H1 (cell line): ENCODE measurements around the gene PTPRF. TPM values are rescaled to one million over a fixed set of nuclear protein-coding genes. Genes with fewer than 3 reads are reported as not detected.

Source experiments
- CTCF ChIA-PET: fragments of 300-600 bp; sonication (Branson Sonifier 250); formaldehyde crosslinking; loops from one replicate; lab custom pipeline; 2021; ENCODE audit not compliant: partially characterized antibody; lab: Charles Lee
- POLR2A ChIA-PET: fragments of 300-600 bp; sonication (Branson Sonifier 250); formaldehyde crosslinking; loops from one replicate; lab custom pipeline; 2021; ENCODE audit warnings: inconsistent platforms; ENCODE audit not compliant: partially characterized antibody; lab: Charles Lee
- DNase-seq, 2 experiments: peaks; one replicate each; pipeline versions ENCODE4 v3.0.0 to v3.0.0-alpha.2; 2010 to 2022; ENCODE audit warnings: low spot score in 2 of 2, low read depth in 1 of 2, mixed read lengths in 1 of 2
- FAIRE-seq: peaks from 2 replicates; lab custom pipeline; 2011; peaks lifted over from hg19 to GRCh38; lab: Jason Lieb, UNC
- H2AFZ ChIP-seq: 2 replicates; pipeline ENCODE4 v1.8.1; 2012; ENCODE audit warnings: low read length, inconsistent platforms
- H2AK5ac ChIP-seq: 2 replicates; pipeline ENCODE4 v1.6.1; 2013; ENCODE audit warnings: low read depth, low read length
- H2BK120ac ChIP-seq: replicated peaks from 2 replicates; pipeline ENCODE3; 2013; ENCODE audit warnings: low read depth, low read length, inconsistent platforms
- H2BK12ac ChIP-seq: 2 replicates; pipeline ENCODE4 v1.6.1; 2013; ENCODE audit warnings: low read depth, low read length
- H2BK15ac ChIP-seq: 2 replicates; pipeline ENCODE4 v1.6.1; 2013; ENCODE audit warnings: low read length
- H2BK20ac ChIP-seq: 2 replicates; pipeline ENCODE4 v1.6.1; 2013; ENCODE audit warnings: low read length
- H2BK5ac ChIP-seq: 2 replicates; pipeline ENCODE4 v1.6.1; 2013; ENCODE audit warnings: low read depth, low read length
- H3K14ac ChIP-seq: 2 replicates; pipeline ENCODE4 v1.6.1; 2013; ENCODE audit warnings: inconsistent platforms; ENCODE audit not compliant: insufficient read length
- H3K18ac ChIP-seq: 2 replicates; pipeline ENCODE4 v1.6.1; 2013; ENCODE audit warnings: low read length; ENCODE audit errors: extremely low read depth
- H3K23ac ChIP-seq: 2 replicates; pipeline ENCODE4 v1.6.1; 2013; ENCODE audit warnings: inconsistent platforms; ENCODE audit not compliant: insufficient read length
- H3K23me2 ChIP-seq: 2 replicates; pipeline ENCODE4 v1.6.1; 2013; ENCODE audit warnings: low read depth, low read length
- H3K27ac ChIP-seq: 2 replicates; pipeline ENCODE4 v1.6.1; 2011; ENCODE audit warnings: low read depth, low read length, inconsistent platforms
- H3K27me3 ChIP-seq, 4 experiments: replicated peaks in 1 of 4; 1 replicate in 1 of 4; 2 replicates in 3 of 4; pipeline versions ENCODE4 v1.6.1 to v1.8.1; 2011 to 2013; ENCODE audit warnings: low read length in 3 of 4, mild to moderate bottlenecking in 3 of 4, inconsistent platforms in 2 of 4, mixed read lengths in 2 of 4, moderate library complexity in 1 of 4; ENCODE audit not compliant: control insufficient read depth in 3 of 4, insufficient read depth in 3 of 4; ENCODE audit errors: extremely low read depth in 1 of 4
- H3K36me3 ChIP-seq, 4 experiments: 2 replicates each; pipeline versions ENCODE4 v1.6.1 to v1.8.1; 2011 to 2013; ENCODE audit warnings: mild to moderate bottlenecking in 4 of 4, low read length in 3 of 4, moderate library complexity in 2 of 4, control low read depth in 1 of 4, inconsistent platforms in 1 of 4; ENCODE audit not compliant: insufficient read depth in 4 of 4, control insufficient read depth in 2 of 4
- H3K4ac ChIP-seq: replicated peaks from 2 replicates; pipeline ENCODE3; 2013; ENCODE audit warnings: low read length, low read depth, mixed read lengths, inconsistent platforms; ENCODE audit not compliant: insufficient read length
- H3K4me1 ChIP-seq, 4 experiments: replicated peaks in 1 of 4; 1 replicate in 1 of 4; 2 replicates in 3 of 4; pipeline versions ENCODE4 v1.6.1 to v1.8.1; 2011 to 2013; ENCODE audit warnings: low read length in 3 of 4, inconsistent platforms in 2 of 4, mixed read lengths in 1 of 4; ENCODE audit not compliant: insufficient read depth in 4 of 4, control insufficient read depth in 3 of 4
- H3K4me2 ChIP-seq, 2 experiments: 2 replicates each; pipeline versions ENCODE4 v1.6.1 to v1.8.1; 2011 to 2013; ENCODE audit warnings: low read depth in 2 of 2, low read length in 2 of 2, control low read depth in 1 of 2, inconsistent platforms in 1 of 2, mild to moderate bottlenecking in 1 of 2; ENCODE audit not compliant: insufficient read depth in 1 of 2
- H3K4me3 ChIP-seq, 4 experiments: fragments of 200-600, 300-600 bp in 1 of 4; sonication (generic), shearing (Covaris generic), sonication (Bioruptor Twin) in 1 of 4; 2 replicates each; pipeline versions ENCODE4 v1.5.1 to v1.8.1; 2011 to 2016; ENCODE audit warnings: low read length in 4 of 4, low read depth in 3 of 4, control low read depth in 2 of 4, inconsistent platforms in 2 of 4, mild to moderate bottlenecking in 2 of 4, mixed read lengths in 1 of 4, moderate library complexity in 1 of 4; ENCODE audit not compliant: insufficient read depth in 2 of 4; ENCODE audit errors: extremely low read depth in 1 of 4
- H3K56ac ChIP-seq: replicated peaks from 2 replicates; pipeline ENCODE3; 2013; ENCODE audit warnings: low read depth, mild to moderate bottlenecking, mixed read lengths, low read length, inconsistent platforms; ENCODE audit not compliant: insufficient read length
- H3K79me1 ChIP-seq: 2 replicates; pipeline ENCODE4 v1.6.1; 2013; ENCODE audit warnings: low read depth, low read length, control low read depth
- H3K79me2 ChIP-seq, 2 experiments: 2 replicates each; pipeline versions ENCODE4 v1.6.1 to v1.8.1; 2012 to 2013; ENCODE audit warnings: low read length in 2 of 2, mild to moderate bottlenecking in 2 of 2, inconsistent platforms in 1 of 2; ENCODE audit not compliant: insufficient read depth in 2 of 2, control insufficient read depth in 1 of 2
- H3K9ac ChIP-seq, 4 experiments: replicated peaks in 1 of 4; 1 replicate in 1 of 4; 2 replicates in 3 of 4; pipeline versions ENCODE4 v1.6.1 to v1.8.1; 2011 to 2013; ENCODE audit warnings: low read depth in 3 of 4, low read length in 3 of 4, control low read depth in 2 of 4, mild to moderate bottlenecking in 2 of 4, moderate library complexity in 2 of 4, inconsistent platforms in 1 of 4; ENCODE audit errors: extremely low read depth in 1 of 4
- H3K9me3 ChIP-seq, 2 experiments: 2 replicates each; pipeline versions ENCODE4 v1.6.1 to v1.8.1; 2012 to 2013; ENCODE audit warnings: mild to moderate bottlenecking in 2 of 2, moderate library complexity in 2 of 2, control low read depth in 1 of 2, inconsistent platforms in 1 of 2, low read depth in 1 of 2, low read length in 1 of 2, mixed read lengths in 1 of 2; ENCODE audit not compliant: insufficient read depth in 2 of 2
- H4K20me1 ChIP-seq, 2 experiments: replicated peaks in 1 of 2; 2 replicates each; pipeline versions ENCODE3 to v1.8.1; 2011 to 2013; ENCODE audit warnings: inconsistent platforms in 2 of 2, low read length in 2 of 2, mild to moderate bottlenecking in 1 of 2; ENCODE audit not compliant: insufficient read depth in 2 of 2, control insufficient read depth in 1 of 2
- H4K5ac ChIP-seq: 2 replicates; pipeline ENCODE4 v1.6.1; 2013; ENCODE audit warnings: low read length, low read depth, mixed read lengths, inconsistent platforms; ENCODE audit not compliant: insufficient read length
- H4K8ac ChIP-seq: 2 replicates; pipeline ENCODE4 v1.8.0; 2013; ENCODE audit warnings: mild to moderate bottlenecking, moderate library complexity, low read length, inconsistent platforms; ENCODE audit not compliant: insufficient read depth; ENCODE audit errors: extremely low read depth
- H4K91ac ChIP-seq: replicated peaks from 2 replicates; pipeline ENCODE3; 2013; ENCODE audit warnings: low read length, mixed read lengths, inconsistent platforms; ENCODE audit not compliant: insufficient read length
- ASH2L ChIP-seq: fragments of 200-600, 300-600 bp; sonication (generic); IDR thresholded peaks from one replicate; pipeline ENCODE4 v1.7.1; 2017; ENCODE audit warnings: low read length
- CEBPB ChIP-seq: IDR thresholded peaks from 2 replicates; pipeline ENCODE4 v1.6.1; 2012; ENCODE audit warnings: low read depth, low read length
- CHD2 ChIP-seq: IDR thresholded peaks from 2 replicates; pipeline ENCODE4 v1.6.1; 2012; ENCODE audit warnings: low read length, improper control_type of control experiment
- EGR1 ChIP-seq: IDR thresholded peaks from 2 replicates; pipeline ENCODE4 v1.6.1; 2011; ENCODE audit warnings: low read depth, low read length, borderline replicate concordance
- PHF8 ChIP-seq: fragments of 200-600 bp; sonication (generic); conservative IDR thresholded peaks from 2 replicates; pipeline ENCODE4 v1.7.1; 2012; ENCODE audit warnings: low read depth, mild to moderate bottlenecking, inconsistent platforms, low read length, moderate library complexity
- RXRA ChIP-seq: IDR thresholded peaks from 2 replicates; pipeline ENCODE4 v1.6.1; 2011; ENCODE audit warnings: low read depth, mild to moderate bottlenecking, low read length, moderate library complexity; ENCODE audit not compliant: insufficient read depth
- SP1 ChIP-seq: IDR thresholded peaks from 2 replicates; pipeline ENCODE4 v1.6.1; 2011; ENCODE audit warnings: low read depth, low read length
- WGBS, 2 experiments: shearing (Covaris generic) in 1 of 2; methylation state at CpG; one replicate each; pipeline versions ENCODE4 v1.1.6 to v1.1.7; 2013 to 2015; ENCODE audit warnings: low lambda C conversion rate in 2 of 2, mixed read lengths in 2 of 2, inconsistent platforms in 1 of 2, low coverage in 1 of 2, missing lambda C conversion rate in 1 of 2; ENCODE audit not compliant: insufficient replicate concordance in 2 of 2, insufficient coverage in 1 of 2, insufficient read length in 1 of 2; ENCODE audit errors: extremely low coverage in 1 of 2, missing lambda C conversion rate in 1 of 2; 5-methylcytosine and 5-hydroxymethylcytosine counted together
- polyA plus RNA-seq, 7 experiments: library from polyadenylated mRNA; depleted of rRNA in 3 of 7; stranded (reverse) in 5 of 7; unstranded in 2 of 7; fragments of >200 nt in 5 of 7; fragments of 200-250 nt in 2 of 7; gene quantifications; 1 replicate in 5 of 7; 2 replicates in 1 of 7; 4 replicates in 1 of 7; pipeline versions ENCODE4 v1.2.1 to v1.2.3, GENCODE V29; 2011 to 2013; ENCODE audit warnings: missing spikeins in 2 of 7, mixed read lengths in 2 of 7
- total RNA-seq: library from RNA; stranded (reverse); fragmentation: NEBNext Ultra II Directional; extraction: Animal tissue kit (Norgen Biotek cat#: 25700); gene quantifications from 2 replicates; pipeline ENCODE4 v1.2.1, GENCODE V29; 2021
- TF ChIP-seq, protein P1 (sequence below): IDR thresholded peaks from 2 replicates; pipeline ENCODE4 v1.6.1; 2011; ENCODE audit warnings: low read length, improper control_type of control experiment
- TF ChIP-seq, protein P2 (sequence below), 3 experiments: IDR thresholded peaks; 1 replicate in 2 of 3; 2 replicates in 1 of 3; pipeline versions ENCODE4 v1.5.1 to v1.6.1; 2011; ENCODE audit warnings: low read length in 3 of 3, mild to moderate bottlenecking in 3 of 3, inconsistent platforms in 2 of 3, low read depth in 1 of 3, moderate library complexity in 1 of 3; ENCODE audit not compliant: insufficient read depth in 1 of 3; ENCODE audit errors: control extremely low read depth in 1 of 3

The PTPRF gene
- total and polyA plus RNA-seq, 2 of the 8 experiments (the other 6 are each of a cell fraction or from before 2014, with no cell fraction given) = 136 to 231 TPM

- no peak overlapping the region for H3K4me3 ChIP-seq
- H2AFZ ChIP-seq = no peak overlapping the region
- H3K79me1 ChIP-seq = no peaks in the 10 kb centered on the region
- no peak overlapping the region for H2BK120ac ChIP-seq
- H4K5ac ChIP-seq = no peak overlapping the region
- H3K36me3 ChIP-seq = no peaks in the 10 kb centered on the region
- no peak overlapping the region for H3K27ac ChIP-seq
- no peak overlapping the region for H3K56ac ChIP-seq
- no peak overlapping the region for H3K14ac ChIP-seq
- no peaks in the 10 kb centered on the region for H3K9me3 ChIP-seq
- DNase-seq (no peak), FAIRE-seq (no peak)
- ChIA-PET POLR2A (interaction anchor here (0.6 to 2.2 kb wide), 2 partner anchors 65 to 667 kb away, joined by 3 to 7 read pairs; partner anchors contain the start of gene HYI), CTCF (interaction anchor here (1.0 to 2.1 kb wide), 3 partner anchors 10 to 97 kb away, joined by 3 to 4 read pairs (median 4); no protein-coding TSS in a partner anchor)
- H2BK5ac ChIP-seq = no peak overlapping the region
- H2BK15ac ChIP-seq = no peak overlapping the region
- 90% methylated on average over 10 of the region's 11 CpGs; no CpG with 5 or more reads in 1 of the 2 experiments for WGBS, 2 experiments
- no peak overlapping the region for H3K18ac ChIP-seq
- H3K27me3 ChIP-seq = peaks cover 0 to 3% (median 0%) of the 10 kb centered on the region in 4 experiments; a peak in 1 of 7 replicates
- no peak overlapping the region for H4K8ac ChIP-seq
- no peak overlapping the region for H3K9ac ChIP-seq
- no peak overlapping the region for H4K91ac ChIP-seq
- no peak overlapping the region for H3K23ac ChIP-seq
- peaks cover 0 to 6% (median 0%) of the 10 kb centered on the region in 4 experiments; a peak in 1 of 7 replicates for H3K4me1 ChIP-seq
- H3K4ac ChIP-seq = no peak overlapping the region
- H3K23me2 ChIP-seq = no peaks in the 10 kb centered on the region
- H3K79me2 ChIP-seq = no peaks in the 10 kb centered on the region
- H2BK12ac ChIP-seq = no peak overlapping the region
- H3K4me2 ChIP-seq = no peak overlapping the region
- H2AK5ac ChIP-seq = no peak overlapping the region
- no peak overlapping the region for H2BK20ac ChIP-seq
- no peaks in the 10 kb centered on the region for H4K20me1 ChIP-seq
- TF ChIP-seq, protein P1, sequence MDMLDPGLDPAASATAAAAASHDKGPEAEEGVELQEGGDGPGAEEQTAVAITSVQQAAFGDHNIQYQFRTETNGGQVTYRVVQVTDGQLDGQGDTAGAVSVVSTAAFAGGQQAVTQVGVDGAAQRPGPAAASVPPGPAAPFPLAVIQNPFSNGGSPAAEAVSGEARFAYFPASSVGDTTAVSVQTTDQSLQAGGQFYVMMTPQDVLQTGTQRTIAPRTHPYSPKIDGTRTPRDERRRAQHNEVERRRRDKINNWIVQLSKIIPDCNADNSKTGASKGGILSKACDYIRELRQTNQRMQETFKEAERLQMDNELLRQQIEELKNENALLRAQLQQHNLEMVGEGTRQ = no peak
- TF ChIP-seq ASH2L = no peak
- no peak for TF ChIP-seq EGR1
- TF ChIP-seq, protein P2, sequence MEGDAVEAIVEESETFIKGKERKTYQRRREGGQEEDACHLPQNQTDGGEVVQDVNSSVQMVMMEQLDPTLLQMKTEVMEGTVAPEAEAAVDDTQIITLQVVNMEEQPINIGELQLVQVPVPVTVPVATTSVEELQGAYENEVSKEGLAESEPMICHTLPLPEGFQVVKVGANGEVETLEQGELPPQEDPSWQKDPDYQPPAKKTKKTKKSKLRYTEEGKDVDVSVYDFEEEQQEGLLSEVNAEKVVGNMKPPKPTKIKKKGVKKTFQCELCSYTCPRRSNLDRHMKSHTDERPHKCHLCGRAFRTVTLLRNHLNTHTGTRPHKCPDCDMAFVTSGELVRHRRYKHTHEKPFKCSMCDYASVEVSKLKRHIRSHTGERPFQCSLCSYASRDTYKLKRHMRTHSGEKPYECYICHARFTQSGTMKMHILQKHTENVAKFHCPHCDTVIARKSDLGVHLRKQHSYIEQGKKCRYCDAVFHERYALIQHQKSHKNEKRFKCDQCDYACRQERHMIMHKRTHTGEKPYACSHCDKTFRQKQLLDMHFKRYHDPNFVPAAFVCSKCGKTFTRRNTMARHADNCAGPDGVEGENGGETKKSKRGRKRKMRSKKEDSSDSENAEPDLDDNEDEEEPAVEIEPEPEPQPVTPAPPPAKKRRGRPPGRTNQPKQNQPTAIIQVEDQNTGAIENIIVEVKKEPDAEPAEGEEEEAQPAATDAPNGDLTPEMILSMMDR (IDR thresholded peaks at IDR 0.05; ENCODE audit: control extremely low read depth in 1 of 3, insufficient read depth in 1 of 3, low read depth in 1 of 3, low read length in 3 of 3) = no peak
- no peak for TF ChIP-seq PHF8
- TF ChIP-seq CEBPB = no peak
- TF ChIP-seq RXRA = no peak
- no peak for TF ChIP-seq CHD2
- TF ChIP-seq SP1 = no peak
Observed at GRCh38 chr1:43518935-43519686, 11.6 kb upstream of the PTPRF start.
